Measurements from ENCODE around the gene MOSPD3.

The MOSPD3 gene

DNA sequence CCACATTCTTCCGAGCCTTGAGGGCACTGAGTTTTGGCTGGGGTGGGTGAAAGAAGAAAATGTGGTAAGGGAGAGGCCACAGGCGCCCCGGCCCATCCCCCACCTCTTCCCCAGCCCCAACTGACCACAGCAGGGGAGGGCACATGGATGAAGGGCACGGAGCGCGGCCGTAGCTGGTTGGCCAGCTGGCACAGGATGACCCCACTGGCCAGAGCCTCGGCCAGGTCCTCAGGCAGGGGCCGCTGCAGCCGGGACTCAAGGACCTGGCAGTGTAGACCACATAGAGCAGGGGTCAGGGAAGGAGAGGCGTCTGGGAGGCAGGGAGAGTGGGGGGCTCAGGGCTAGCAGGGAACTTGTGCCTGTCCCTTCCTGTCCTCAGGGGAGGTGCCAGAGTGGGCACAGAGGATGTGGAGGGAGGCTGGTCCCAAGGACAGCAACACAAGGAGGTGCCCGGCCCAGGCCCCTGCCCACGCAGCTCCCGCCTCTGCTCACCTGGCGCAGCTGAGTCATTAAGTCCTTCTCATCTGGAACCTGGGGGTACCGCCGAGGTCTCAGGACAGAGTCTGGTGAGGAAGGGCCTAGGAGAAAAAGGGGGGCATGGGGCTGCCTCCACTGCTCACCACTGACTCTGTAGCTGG, 36.5 kb upstream of the MOSPD3 start:
- DNase-seq (ENCODE audit: low read depth), result no peak

GRCh38 chr7:100576384-100576993, 35.9 kb upstream of the MOSPD3 start:
- no peak for DNase-seq (ENCODE audit: low read depth)

- no peak for DNase-seq (ENCODE audit: low read depth)
Measured at GRCh38 chr7:100577103-100577502, 35.2 kb upstream of the MOSPD3 start.

- no peak for DNase-seq (ENCODE audit: low read depth)
Measured at GRCh38 chr7:100577507-100577906, 34.8 kb upstream of the MOSPD3 start.

GRCh38 chr7:100578246-100579183, 33.8 kb upstream of the MOSPD3 start:
- no peak for DNase-seq (ENCODE audit: low read depth)

DNA sequence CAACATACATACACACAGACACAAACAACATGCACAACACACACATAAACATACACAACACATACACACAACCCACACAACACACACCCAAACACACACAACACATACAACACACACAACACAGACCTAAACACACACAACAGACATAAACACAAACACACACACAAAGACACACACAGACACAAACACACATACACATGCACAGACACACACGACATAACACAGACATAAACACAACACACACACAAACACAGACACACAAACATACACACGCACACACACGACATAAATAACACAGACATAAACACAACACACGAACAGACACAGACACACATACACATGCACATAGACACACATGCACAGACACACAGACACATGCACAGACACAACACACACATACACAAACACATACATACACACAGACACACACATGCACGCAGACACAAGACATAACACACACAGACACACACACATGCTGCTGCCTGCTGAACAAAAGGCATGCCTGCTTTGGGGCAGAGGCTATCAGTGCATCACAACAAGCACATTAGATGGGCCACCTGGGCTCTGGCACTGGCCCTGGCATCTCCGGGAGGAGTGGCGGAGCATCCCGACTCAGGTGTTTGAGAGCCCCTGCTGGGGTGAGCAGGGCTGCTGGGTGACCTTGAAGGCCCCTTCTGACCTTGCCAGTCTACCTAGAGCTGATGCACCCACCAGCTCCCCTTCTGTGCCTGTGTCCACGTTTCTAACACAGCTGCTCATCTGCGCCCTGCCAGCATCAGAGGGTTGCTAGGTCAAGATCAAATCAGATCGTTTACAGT, 31.7 kb upstream of the MOSPD3 start:
- no peak for DNase-seq (ENCODE audit: low read depth)

DNA sequence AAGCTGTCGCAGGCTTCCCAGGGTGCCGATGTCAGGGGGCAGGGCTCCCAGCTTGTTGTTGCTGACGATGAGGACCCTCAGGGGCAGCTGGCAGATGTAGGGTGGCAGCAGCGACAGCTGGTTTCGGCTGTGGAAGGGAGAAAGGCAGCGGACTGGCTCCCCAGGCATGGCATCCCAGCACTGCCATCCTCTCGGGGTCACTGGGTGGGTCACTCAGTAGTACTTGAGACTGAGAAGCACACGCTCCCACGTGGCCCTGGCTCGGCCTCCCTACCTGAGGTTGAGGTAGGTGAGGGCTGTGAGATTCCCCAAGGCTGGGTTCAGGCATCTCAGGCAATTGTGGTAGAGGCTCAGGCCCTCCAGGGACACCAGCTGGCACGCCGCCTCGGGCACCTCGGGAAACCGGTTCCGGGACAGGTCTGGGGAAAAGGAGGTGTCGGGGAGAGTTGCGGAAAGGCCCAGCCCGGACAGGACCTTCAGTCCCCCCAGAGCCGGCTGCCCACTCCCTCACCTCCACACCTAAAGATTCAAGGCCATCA, 30.2 kb upstream of the MOSPD3 start:
- no peak for DNase-seq (ENCODE audit: low read depth)

GRCh38 chr7:100582650-100583049, 29.7 kb upstream of the MOSPD3 start:
- DNase-seq (ENCODE audit: low read depth), result no peak

GRCh38 chr7:100583132-100584053, 28.9 kb upstream of the MOSPD3 start:
- peak; percentile 35 for DNase-seq (ENCODE audit: low read depth)

GRCh38 chr7:100584054-100584682, 28.2 kb upstream of the MOSPD3 start:
- no peak for DNase-seq (ENCODE audit: low read depth)

- DNase-seq (ENCODE audit: low read depth), result no peak
Measured at GRCh38 chr7:100584683-100585510, 27.4 kb upstream of the MOSPD3 start.

GRCh38 chr7:100585511-100586265, 26.7 kb upstream of the MOSPD3 start, which contains the start of gene LRCH4:
Gene LRCH4, minus strand, starts transcription at chr7:100586129. Its CDS starts 29 bp downstream, at chr7:100586100.
- DNase-seq (ENCODE audit: low read depth), result peak; percentile 31

GRCh38 chr7:100586266-100587025, 25.9 kb upstream of the MOSPD3 start, which contains the start of gene FBXO24:
Gene FBXO24, plus strand, starts transcription at chr7:100586328. Its CDS starts 298 bp downstream, at chr7:100586626.
- DNase-seq (ENCODE audit: low read depth), result peak; percentile 98

- DNase-seq (ENCODE audit: low read depth), result no peak
Measured at GRCh38 chr7:100588438-100588837, 23.9 kb upstream of the MOSPD3 start.

GRCh38 chr7:100589341-100589947, 22.9 kb upstream of the MOSPD3 start:
- DNase-seq (ENCODE audit: low read depth), result no peak

- no peak for DNase-seq (ENCODE audit: low read depth)
Measured at GRCh38 chr7:100590077-100590737, 22.1 kb upstream of the MOSPD3 start.
